CD4-positive, alpha-beta T cell treated with Interleukin-15 for 1 hour (primary cell): ENCODE measurements around the gene USP31.
"Not testable (repeated sequence)": the region's sequence is repeated elsewhere in the genome, so short reads cannot be mapped to it uniquely, and the experiment has no call there.

Experiments used
- DNase-seq: peaks from one replicate; pipeline ENCODE4 v3.0.0-alpha.2; 2020

The USP31 gene

DNA sequence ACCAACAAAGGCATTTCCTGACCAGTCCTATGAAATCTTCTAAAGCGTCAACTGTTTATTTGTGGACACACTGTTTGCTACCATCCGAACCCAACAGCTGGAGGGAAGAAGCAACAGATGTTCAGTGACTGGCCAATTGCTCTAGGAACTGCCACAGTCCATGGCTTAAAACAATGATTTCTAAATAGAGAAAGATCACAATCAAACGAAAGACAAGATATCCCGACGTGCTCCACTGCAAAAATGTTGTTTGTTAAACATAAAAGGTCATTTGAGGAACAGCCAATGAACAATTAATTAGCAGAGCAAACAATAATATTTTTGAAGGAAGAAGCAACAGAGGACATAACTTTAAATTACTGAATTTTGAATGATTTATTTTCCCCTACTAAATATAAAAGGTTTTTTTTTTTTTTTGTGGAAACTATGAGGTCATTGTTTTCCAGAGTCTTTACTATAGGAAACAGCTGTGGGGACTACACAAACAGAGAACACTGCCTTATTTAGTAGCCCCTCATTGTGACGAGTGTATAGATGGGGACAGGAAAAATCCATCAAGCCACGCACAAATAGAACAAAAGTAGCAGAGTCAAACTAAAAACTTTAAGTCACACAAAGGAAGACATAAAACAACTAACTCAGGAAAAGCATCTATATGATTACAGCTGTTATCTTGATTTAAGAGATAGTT is 17.2 kb downstream of the USP31 start:
- DNase-seq = no peak

- DNase-seq = no peak
These were observed 17.8 kb downstream of the USP31 start for GRCh38 chr16:23131436-23131835.

DNA sequence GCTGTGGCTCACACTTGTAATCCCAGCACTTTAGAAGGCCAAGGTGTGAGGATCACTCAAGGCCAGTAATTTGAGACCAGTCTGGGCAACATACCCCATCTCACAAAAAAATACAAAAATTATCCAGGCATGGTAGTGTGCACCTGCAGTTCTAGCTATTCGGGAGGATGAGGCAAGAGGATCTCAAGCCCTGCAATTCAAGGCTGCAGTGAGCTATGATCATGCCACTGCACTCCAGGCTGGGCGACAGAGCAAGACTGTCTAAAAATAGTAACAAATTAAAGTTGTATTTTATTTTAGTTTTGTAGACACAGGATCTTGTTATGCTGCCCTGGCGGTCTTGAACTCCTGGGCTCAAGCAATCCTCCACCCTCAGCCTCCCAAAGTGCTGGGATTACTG is 18.2 kb downstream of the USP31 start:
- DNase-seq = no peak

GRCh38 chr16:23129686-23130085 is 19.6 kb downstream of the USP31 start:
- DNase-seq = no peak

DNA sequence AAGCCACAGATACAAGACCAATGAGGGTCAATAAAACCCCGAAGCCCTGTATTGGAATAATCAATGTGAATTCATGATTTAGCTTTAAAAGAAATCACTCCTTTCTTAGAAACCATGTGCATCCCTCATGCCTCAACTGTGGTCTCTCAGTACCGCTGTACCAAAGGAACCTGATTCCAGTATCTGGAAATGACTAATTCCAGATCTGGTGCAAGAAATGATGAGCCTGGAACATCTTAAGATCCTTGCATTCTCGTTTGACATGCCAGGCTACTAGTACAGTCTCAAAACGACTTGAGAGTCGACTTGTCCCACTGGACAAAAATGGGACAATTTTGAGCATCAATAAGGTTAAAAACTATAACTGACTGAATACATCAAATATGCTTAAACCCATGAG is 21.2 kb downstream of the USP31 start:
- no peak for DNase-seq

GRCh38 chr16:23125277-23125676 is 24.0 kb downstream of the USP31 start:
- DNase-seq = no peak

DNA sequence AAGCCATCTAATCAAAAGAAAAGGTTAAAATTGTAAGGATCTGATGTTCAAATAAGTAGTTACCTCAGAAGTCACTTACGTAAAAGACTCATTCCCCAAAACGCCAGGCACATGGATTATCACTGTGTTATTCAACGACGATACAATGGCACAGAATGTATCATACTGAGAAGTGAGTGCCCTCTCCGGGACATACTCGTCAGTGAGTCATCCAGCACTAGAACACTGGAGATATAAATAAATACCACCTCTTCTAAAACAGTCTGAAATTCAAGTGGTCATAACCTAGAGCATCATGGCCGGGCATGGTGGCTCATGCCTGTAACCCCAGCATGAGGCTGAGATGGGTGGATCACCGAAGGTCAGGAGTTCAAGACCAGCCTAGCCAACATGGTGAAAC is 24.9 kb downstream of the USP31 start:
- no peak for DNase-seq

DNA sequence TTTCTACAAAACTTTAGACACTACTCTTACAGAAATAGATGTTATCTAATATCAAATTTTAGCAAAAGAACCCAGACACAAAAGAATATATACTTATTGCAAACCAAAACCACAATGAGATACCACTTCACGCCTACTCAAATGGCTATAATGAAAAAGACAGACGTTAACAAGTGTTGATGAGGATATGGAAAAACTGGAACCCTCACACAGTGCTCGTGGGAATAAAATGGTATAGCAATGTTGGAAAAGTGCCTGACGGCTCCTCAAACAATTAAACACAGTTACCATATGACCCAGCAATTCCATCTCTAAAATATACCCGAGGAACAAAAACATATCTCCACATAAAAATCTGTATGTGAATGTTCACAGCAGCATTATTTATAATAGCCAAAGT is 27.1 kb downstream of the USP31 start:
- no peak for DNase-seq

- DNase-seq = no peak
These were observed 28.2 kb downstream of the USP31 start for GRCh38 chr16:23121024-23121423.

GRCh38 chr16:23120562-23120961 is 28.7 kb downstream of the USP31 start:
- no peak for DNase-seq

- DNase-seq = no peak
These were observed 29.7 kb downstream of the USP31 start for GRCh38 chr16:23119570-23119969.

- DNase-seq = no peak
These were observed 34.9 kb downstream of the USP31 start for GRCh38 chr16:23114131-23114904.

- no peak for DNase-seq
These were observed 36.1 kb downstream of the USP31 start for GRCh38 chr16:23113185-23113584.

DNA sequence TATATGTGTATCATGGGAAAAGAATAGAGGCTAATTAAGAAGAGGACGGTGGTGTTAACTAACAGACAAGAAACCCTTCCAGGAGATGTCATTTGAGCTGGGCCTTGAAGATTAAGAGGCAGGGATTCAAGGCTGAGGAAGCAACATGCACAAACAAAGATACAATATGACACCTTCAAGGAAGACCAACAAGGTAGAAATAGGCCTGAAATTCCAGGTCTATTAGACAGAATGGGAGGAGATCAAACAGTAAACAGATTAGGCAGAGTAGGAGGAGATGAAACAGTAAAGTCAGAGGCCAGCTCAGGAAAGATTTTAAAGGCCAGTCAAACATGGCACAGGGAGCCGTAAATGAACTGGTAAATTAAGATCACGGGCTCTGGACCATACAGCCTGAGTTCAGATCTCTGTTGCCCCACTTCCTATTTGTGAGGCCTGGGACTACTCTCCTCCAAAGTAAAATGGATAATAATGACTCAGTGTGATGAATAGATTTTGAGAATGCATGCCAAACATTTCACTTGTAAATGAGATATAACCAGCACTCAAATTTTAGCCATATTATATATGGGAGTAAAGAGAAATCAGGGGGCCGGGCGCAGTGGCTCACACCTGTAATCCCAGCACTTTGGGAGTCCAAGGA is 38.9 kb downstream of the USP31 start:
- no peak for DNase-seq

- no peak for DNase-seq
These were observed 41.3 kb downstream of the USP31 start for GRCh38 chr16:23107936-23108335.

DNA sequence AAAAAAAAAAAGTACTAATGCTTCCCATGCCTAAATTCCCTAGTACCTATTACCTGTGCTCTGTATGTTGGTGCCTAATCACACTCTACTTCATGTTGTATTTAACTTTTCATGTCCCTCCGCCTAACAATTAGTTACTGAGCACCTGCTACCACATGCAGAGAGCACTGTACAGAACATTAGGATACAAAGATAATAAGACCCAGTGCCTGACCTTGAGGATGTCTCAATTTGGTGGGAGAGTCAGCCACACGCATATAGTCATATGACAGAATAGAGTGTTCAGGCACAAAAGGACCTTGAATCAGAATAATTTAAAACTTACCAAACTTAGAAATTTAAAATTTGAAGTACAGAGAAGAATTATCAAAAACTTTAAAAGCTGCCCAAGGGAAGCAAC is 42.1 kb downstream of the USP31 start:
- no peak for DNase-seq

DNA sequence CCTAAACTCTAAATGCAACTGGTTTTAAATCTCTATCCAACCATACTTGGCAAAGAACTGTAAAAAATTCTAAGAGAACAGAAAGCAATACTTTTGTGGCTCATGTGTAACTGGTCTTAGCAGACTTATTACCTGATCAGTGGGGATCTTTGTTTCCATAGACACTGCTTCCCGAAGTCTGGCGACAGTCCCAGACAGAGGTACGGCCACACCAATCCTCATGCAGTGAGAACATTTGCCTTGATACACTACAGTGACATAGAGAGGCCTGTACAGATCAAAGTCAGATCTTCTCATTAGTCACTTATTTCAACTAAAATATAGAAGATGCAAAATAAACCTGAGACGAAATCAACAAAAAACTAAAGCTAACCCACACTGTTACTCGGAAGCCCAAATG is 43.9 kb downstream of the USP31 start:
- DNase-seq = no peak

- DNase-seq = no peak
These were observed 45.0 kb downstream of the USP31 start for GRCh38 chr16:23104032-23104955.

DNA sequence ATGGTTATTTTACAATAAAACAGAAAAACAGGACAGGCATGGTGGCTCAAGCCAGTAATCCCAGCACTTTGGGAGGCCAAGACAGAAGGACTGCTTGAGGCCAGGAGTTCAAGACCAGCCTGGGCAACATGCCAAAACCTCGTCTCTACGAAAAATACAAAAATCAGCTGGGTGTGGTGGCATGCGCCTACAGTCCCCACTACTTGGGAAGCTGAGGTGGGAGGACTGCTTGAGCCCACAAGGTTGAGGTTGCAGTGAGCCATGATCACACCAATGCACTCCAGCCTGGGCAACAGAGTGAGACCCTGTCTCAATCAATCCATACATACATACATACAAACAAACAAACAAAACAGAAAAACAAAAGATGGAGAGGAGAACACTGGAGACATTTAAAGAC is 45.6 kb downstream of the USP31 start:
- DNase-seq = no peak

- DNase-seq = no peak
These were observed 48.2 kb downstream of the USP31 start for GRCh38 chr16:23101012-23101550.

DNA sequence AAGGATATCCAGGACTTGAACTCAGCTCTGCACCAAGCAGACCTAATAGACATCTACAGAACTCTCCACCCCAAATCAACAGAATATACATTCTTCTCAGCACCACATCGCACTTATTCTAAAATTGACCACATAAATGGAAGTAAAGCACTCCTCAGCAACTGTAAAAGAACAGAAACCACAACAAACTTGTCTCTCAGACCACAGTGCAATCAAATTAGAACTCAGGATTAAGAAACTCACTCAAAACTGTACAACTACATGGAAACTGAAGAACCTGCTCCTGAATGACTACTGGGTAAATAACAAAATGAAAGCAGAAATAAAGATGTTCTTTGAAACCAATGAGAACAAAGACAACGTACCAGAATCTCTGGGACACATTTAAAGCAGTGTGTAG is 52.8 kb downstream of the USP31 start:
- not testable (repeated sequence) for DNase-seq

DNA sequence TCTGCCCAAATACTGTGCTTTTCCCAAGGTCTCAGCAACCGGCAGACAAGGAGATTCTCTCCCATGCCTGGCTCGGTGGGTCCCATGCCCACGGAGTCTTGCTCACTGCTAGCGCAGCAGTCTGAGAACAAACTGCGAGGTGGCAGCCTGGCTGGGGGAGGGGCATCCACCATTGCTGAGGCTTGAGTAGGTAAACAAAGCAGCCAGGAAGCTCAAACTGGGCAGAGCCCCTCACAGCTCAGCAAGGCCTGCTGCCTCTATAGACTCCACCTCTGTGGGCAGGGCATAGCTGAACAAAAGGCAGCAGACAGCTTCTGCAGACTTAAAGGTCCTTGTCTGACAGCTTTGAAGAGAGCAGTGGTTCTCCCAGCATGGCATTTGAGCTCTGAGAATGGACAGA is 55.1 kb downstream of the USP31 start:
- not testable (repeated sequence) for DNase-seq

- no peak for DNase-seq
These were observed 56.5 kb downstream of the USP31 start for GRCh38 chr16:23092801-23093117.
